WTC11 (cell line): Measurements from ENCODE around the gene ALAS2. TPM values are rescaled to one million over a fixed set of nuclear protein-coding genes. Genes with fewer than 3 reads are reported as not detected.

Experiments used
- ATAC-seq: fragments of 200-7000 bp; cut with Tn5 transposase; 2 replicates; pipeline ENCODE4 v1.10.0; 2021; ENCODE audit warnings: mild to moderate bottlenecking, moderate library complexity
- CTCF ChIA-PET: fragments of 300-600 bp; sonication (Branson Sonifier 250); formaldehyde crosslinking; loops from one replicate; lab custom pipeline; 2021; ENCODE audit warnings: antibody characterized with exemption; lab: Charles Lee
- POLR2A ChIA-PET: fragments of 350-600 bp; sonication (Branson Sonifier 250); formaldehyde crosslinking; loops from one replicate; lab custom pipeline; 2021; ENCODE audit warnings: antibody characterized with exemption; lab: Charles Lee
- DNase-seq: peaks from one replicate; pipeline ENCODE4 v3.0.0; 2021; ENCODE audit warnings: low spot score
- H3K27ac Mint-ChIP-seq: 2 replicates; pipeline ENCODE4 v1.8.0; 2021; ENCODE audit warnings: mixed read lengths
- H3K27me3 Mint-ChIP-seq: 2 replicates; pipeline ENCODE4 v1.8.0; 2021; ENCODE audit warnings: low read depth, mild to moderate bottlenecking, moderate library complexity, mixed read lengths
- H3K36me3 Mint-ChIP-seq: 2 replicates; pipeline ENCODE4 v1.8.0; 2021; ENCODE audit warnings: mixed read lengths
- H3K4me1 Mint-ChIP-seq: 2 replicates; pipeline ENCODE4 v1.8.0; 2022; ENCODE audit warnings: mixed read lengths
- H3K4me3 Mint-ChIP-seq: 2 replicates; pipeline ENCODE4 v1.8.0; 2021; ENCODE audit warnings: mild to moderate bottlenecking, moderate library complexity, mixed read lengths
- H3K9me3 Mint-ChIP-seq: 2 replicates; pipeline ENCODE4 v1.8.0; 2021; ENCODE audit warnings: mixed read lengths
- ATF1 ChIP-seq: sonication (generic); formaldehyde crosslinking; IDR thresholded peaks from 2 replicates; pipeline ENCODE4 v1.8.1; 2023; ENCODE audit warnings: mild to moderate bottlenecking, moderate library complexity, missing genetic modification reagents
- ATF6 ChIP-seq: sonication (generic); formaldehyde crosslinking; IDR thresholded peaks from 2 replicates; pipeline ENCODE4 v1.8.1; 2023; ENCODE audit warnings: mild to moderate bottlenecking, missing genetic modification reagents
- CBFB ChIP-seq: sonication (generic); formaldehyde crosslinking; IDR thresholded peaks from 2 replicates; pipeline ENCODE4 v1.8.1; 2022; ENCODE audit warnings: mild to moderate bottlenecking, low read depth, missing genetic modification reagents
- CREM ChIP-seq: sonication (generic); formaldehyde crosslinking; IDR thresholded peaks from 2 replicates; pipeline ENCODE4 v1.8.1; 2022; ENCODE audit warnings: mild to moderate bottlenecking, missing genetic modification reagents, moderate library complexity
- E2F4 ChIP-seq: sonication (generic); formaldehyde crosslinking; IDR thresholded peaks from 2 replicates; pipeline ENCODE4 v1.8.1; 2022; ENCODE audit warnings: low read depth, mild to moderate bottlenecking, moderate library complexity, missing genetic modification reagents, borderline replicate concordance
- ERG ChIP-seq: fragments of 250-450 bp; sonication (Bioruptor Pico); IDR thresholded peaks from 2 replicates; pipeline ENCODE4 v1.8.0; 2021; ENCODE audit warnings: mild to moderate bottlenecking
- FOXP1 ChIP-seq: sonication (generic); formaldehyde crosslinking; IDR thresholded peaks from 2 replicates; pipeline ENCODE4 v1.8.0; 2022; ENCODE audit warnings: missing genetic modification reagents, mild to moderate bottlenecking, moderate library complexity, borderline replicate concordance
- GTF2I ChIP-seq: fragments of 250-450 bp; sonication (Bioruptor Pico); conservative IDR thresholded peaks from 2 replicates; pipeline ENCODE4 v1.4.0; 2021; ENCODE audit warnings: mild to moderate bottlenecking
- MAX ChIP-seq: sonication (generic); formaldehyde crosslinking; IDR thresholded peaks from 2 replicates; pipeline ENCODE4 v1.8.0; 2022; ENCODE audit warnings: mild to moderate bottlenecking, missing genetic modification reagents
- MXD4 ChIP-seq: fragments of 250-450 bp; sonication (Bioruptor Pico); IDR thresholded peaks from 2 replicates; pipeline ENCODE4 v1.8.0; 2021; ENCODE audit warnings: mild to moderate bottlenecking, moderate library complexity, borderline replicate concordance
- PRDM15 ChIP-seq: sonication (generic); formaldehyde crosslinking; IDR thresholded peaks from 2 replicates; pipeline ENCODE4 v1.8.0; 2022; ENCODE audit warnings: missing genetic modification reagents
- RELA ChIP-seq: sonication (generic); formaldehyde crosslinking; IDR thresholded peaks from 2 replicates; pipeline ENCODE4 v1.8.1; 2022; ENCODE audit warnings: missing genetic modification reagents, mild to moderate bottlenecking, borderline replicate concordance
- ZBTB43 ChIP-seq: sonication (generic); formaldehyde crosslinking; IDR thresholded peaks from 2 replicates; pipeline ENCODE4 v1.8.1; 2023; ENCODE audit warnings: mild to moderate bottlenecking, missing genetic modification reagents
- ZNF121 ChIP-seq: sonication (generic); formaldehyde crosslinking; IDR thresholded peaks from 2 replicates; pipeline ENCODE4 v1.8.0; 2023; ENCODE audit warnings: missing genetic modification reagents
- ZNF138 ChIP-seq: sonication (generic); formaldehyde crosslinking; conservative IDR thresholded peaks from 2 replicates; pipeline ENCODE4 v1.8.1; 2022; ENCODE audit warnings: mild to moderate bottlenecking, moderate library complexity, missing genetic modification reagents
- ZNF219 ChIP-seq: sonication (generic); formaldehyde crosslinking; IDR thresholded peaks from 2 replicates; pipeline ENCODE4 v1.8.0; 2023; ENCODE audit warnings: missing genetic modification reagents, mild to moderate bottlenecking, borderline replicate concordance
- total RNA-seq: library from RNA; stranded (reverse); gene quantifications from 3 replicates; pipeline ENCODE4 v1.2.3, GENCODE V29; 2021
- TF ChIP-seq, protein P1 (sequence below): sonication (generic); formaldehyde crosslinking; IDR thresholded peaks from 2 replicates; pipeline ENCODE4 v1.8.1; 2023; ENCODE audit warnings: mild to moderate bottlenecking, moderate library complexity, missing genetic modification reagents
- TF ChIP-seq, protein P2 (sequence below): sonication (generic); formaldehyde crosslinking; IDR thresholded peaks from 2 replicates; pipeline ENCODE4 v1.8.1; 2023; ENCODE audit warnings: mild to moderate bottlenecking, missing genetic modification reagents, moderate library complexity
- TF ChIP-seq, protein P3 (sequence below): sonication (generic); formaldehyde crosslinking; IDR thresholded peaks from 2 replicates; pipeline ENCODE4 v1.8.1; 2023; ENCODE audit warnings: mild to moderate bottlenecking, missing genetic modification reagents, borderline replicate concordance
- TF ChIP-seq, protein P4 (sequence below): sonication (generic); formaldehyde crosslinking; IDR thresholded peaks from 2 replicates; pipeline ENCODE4 v1.8.0; 2022; ENCODE audit warnings: mild to moderate bottlenecking, missing genetic modification reagents

The ALAS2 gene
- total RNA-seq, 1 experiment from 2014 or later = 0.35 TPM

DNA sequence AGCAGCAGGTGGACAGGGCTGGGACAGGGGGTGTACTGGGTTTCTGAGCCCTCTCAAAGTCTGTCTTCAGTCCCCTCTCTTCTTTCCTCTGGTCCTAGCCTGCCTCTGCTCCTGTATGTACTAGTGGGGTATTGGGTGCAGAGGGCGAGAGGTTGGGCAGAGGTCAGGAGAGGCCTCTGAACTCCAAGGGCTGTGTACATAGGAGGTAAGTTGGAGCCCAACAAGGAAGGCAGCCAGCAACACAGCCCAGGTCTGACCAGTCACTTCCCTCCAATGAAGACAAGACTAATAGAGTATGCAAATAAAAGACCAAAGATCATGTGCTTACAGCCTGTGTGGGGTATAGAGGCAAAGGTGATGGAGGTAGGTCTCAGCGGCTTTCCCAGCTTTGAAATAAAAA, 36.7 kb downstream of the ALAS2 start, which contains the start of gene PFKFB1:
Gene PFKFB1, minus strand, starts transcription at position 90 of the 400 bp plus-strand sequence. CDS start 181 bp downstream, outside the sequence.
- DNase-seq (no peak), ATAC-seq (no peak)
- H3K27me3 Mint-ChIP-seq = peaks cover 10% of the 10 kb centered on the region
- no peaks in the 10 kb centered on the region for H3K9me3 Mint-ChIP-seq
- ChIA-PET CTCF (no interaction called here), POLR2A (no interaction called here)
- TF ChIP-seq MXD4 (CRISPR knock-in tag) (no peak), CREM (CRISPR knock-in tag) (no peak), ATF6 (no peak), CBFB (CRISPR knock-in tag) (no peak), GTF2I (CRISPR knock-in tag) (no peak), E2F4 (CRISPR knock-in tag) (no peak), MAX (CRISPR knock-in tag) (no peak), PRDM15 (no peak), ZNF219 (no peak), ZNF138 (CRISPR knock-in tag) (no peak), ZBTB43 (CRISPR knock-in tag) (no peak), RELA (CRISPR knock-in tag) (no peak), ATF1 (CRISPR knock-in tag) (no peak), FOXP1 (CRISPR knock-in tag) (no peak), ZNF121 (CRISPR knock-in tag) (no peak), ERG (CRISPR knock-in tag) (no peak)
- TF ChIP-seq, protein P1, sequence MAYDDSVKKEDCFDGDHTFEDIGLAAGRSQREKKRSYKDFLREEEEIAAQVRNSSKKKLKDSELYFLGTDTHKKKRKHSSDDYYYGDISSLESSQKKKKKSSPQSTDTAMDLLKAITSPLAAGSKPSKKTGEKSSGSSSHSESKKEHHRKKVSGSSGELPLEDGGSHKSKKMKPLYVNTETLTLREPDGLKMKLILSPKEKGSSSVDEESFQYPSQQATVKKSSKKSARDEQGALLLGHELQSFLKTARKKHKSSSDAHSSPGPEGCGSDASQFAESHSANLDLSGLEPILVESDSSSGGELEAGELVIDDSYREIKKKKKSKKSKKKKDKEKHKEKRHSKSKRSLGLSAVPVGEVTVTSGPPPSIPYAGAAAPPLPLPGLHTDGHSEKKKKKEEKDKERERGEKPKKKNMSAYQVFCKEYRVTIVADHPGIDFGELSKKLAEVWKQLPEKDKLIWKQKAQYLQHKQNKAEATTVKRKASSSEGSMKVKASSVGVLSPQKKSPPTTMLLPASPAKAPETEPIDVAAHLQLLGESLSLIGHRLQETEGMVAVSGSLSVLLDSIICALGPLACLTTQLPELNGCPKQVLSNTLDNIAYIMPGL = no peak
- TF ChIP-seq, protein P2, sequence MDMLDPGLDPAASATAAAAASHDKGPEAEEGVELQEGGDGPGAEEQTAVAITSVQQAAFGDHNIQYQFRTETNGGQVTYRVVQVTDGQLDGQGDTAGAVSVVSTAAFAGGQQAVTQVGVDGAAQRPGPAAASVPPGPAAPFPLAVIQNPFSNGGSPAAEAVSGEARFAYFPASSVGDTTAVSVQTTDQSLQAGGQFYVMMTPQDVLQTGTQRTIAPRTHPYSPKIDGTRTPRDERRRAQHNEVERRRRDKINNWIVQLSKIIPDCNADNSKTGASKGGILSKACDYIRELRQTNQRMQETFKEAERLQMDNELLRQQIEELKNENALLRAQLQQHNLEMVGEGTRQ = no peak
- TF ChIP-seq, protein P3, sequence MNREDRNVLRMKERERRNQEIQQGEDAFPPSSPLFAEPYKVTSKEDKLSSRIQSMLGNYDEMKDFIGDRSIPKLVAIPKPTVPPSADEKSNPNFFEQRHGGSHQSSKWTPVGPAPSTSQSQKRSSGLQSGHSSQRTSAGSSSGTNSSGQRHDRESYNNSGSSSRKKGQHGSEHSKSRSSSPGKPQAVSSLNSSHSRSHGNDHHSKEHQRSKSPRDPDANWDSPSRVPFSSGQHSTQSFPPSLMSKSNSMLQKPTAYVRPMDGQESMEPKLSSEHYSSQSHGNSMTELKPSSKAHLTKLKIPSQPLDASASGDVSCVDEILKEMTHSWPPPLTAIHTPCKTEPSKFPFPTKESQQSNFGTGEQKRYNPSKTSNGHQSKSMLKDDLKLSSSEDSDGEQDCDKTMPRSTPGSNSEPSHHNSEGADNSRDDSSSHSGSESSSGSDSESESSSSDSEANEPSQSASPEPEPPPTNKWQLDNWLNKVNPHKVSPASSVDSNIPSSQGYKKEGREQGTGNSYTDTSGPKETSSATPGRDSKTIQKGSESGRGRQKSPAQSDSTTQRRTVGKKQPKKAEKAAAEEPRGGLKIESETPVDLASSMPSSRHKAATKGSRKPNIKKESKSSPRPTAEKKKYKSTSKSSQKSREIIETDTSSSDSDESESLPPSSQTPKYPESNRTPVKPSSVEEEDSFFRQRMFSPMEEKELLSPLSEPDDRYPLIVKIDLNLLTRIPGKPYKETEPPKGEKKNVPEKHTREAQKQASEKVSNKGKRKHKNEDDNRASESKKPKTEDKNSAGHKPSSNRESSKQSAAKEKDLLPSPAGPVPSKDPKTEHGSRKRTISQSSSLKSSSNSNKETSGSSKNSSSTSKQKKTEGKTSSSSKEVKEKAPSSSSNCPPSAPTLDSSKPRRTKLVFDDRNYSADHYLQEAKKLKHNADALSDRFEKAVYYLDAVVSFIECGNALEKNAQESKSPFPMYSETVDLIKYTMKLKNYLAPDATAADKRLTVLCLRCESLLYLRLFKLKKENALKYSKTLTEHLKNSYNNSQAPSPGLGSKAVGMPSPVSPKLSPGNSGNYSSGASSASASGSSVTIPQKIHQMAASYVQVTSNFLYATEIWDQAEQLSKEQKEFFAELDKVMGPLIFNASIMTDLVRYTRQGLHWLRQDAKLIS (CRISPR knock-in tag) = no peak
- TF ChIP-seq, protein P4, sequence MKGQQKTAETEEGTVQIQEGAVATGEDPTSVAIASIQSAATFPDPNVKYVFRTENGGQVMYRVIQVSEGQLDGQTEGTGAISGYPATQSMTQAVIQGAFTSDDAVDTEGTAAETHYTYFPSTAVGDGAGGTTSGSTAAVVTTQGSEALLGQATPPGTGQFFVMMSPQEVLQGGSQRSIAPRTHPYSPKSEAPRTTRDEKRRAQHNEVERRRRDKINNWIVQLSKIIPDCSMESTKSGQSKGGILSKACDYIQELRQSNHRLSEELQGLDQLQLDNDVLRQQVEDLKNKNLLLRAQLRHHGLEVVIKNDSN (CRISPR knock-in tag) = no peak
- no peaks in the 10 kb centered on the region for H3K36me3 Mint-ChIP-seq
- H3K4me3 Mint-ChIP-seq = no peak within 1 kb of the TSS
- H3K27ac Mint-ChIP-seq = no peak within 1 kb of the TSS; the same call in 1 of the 2 replicates
- H3K4me1 Mint-ChIP-seq = peaks cover under 1% of the 10 kb centered on the region; the same call in 1 of the 2 replicates
